Fibroblast of lung (primary cell): ENCODE results near the gene S1PR1.

ENCODE experiments used
- EZH2 ChIP-seq: IDR thresholded peaks from 2 replicates; pipeline ENCODE4 v1.5.1; 2012; ENCODE audit warnings: low read length, control low read depth, mild to moderate bottlenecking; ENCODE audit errors: missing control alignments
- TF ChIP-seq, protein P1 (sequence below), 2 donors: IDR thresholded peaks in 1 of 2; conservative IDR thresholded peaks in 1 of 2; 1 replicate in 1 of 2; 2 replicates in 1 of 2; pipeline ENCODE4 v1.5.1; 2011 to 2012; ENCODE audit warnings: low read length in 2 of 2, control low read depth in 1 of 2, inconsistent platforms in 1 of 2, low read depth in 1 of 2, mild to moderate bottlenecking in 1 of 2

- TF ChIP-seq, protein P1, sequence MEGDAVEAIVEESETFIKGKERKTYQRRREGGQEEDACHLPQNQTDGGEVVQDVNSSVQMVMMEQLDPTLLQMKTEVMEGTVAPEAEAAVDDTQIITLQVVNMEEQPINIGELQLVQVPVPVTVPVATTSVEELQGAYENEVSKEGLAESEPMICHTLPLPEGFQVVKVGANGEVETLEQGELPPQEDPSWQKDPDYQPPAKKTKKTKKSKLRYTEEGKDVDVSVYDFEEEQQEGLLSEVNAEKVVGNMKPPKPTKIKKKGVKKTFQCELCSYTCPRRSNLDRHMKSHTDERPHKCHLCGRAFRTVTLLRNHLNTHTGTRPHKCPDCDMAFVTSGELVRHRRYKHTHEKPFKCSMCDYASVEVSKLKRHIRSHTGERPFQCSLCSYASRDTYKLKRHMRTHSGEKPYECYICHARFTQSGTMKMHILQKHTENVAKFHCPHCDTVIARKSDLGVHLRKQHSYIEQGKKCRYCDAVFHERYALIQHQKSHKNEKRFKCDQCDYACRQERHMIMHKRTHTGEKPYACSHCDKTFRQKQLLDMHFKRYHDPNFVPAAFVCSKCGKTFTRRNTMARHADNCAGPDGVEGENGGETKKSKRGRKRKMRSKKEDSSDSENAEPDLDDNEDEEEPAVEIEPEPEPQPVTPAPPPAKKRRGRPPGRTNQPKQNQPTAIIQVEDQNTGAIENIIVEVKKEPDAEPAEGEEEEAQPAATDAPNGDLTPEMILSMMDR (conservative IDR thresholded peaks at IDR 0.05 in 1 of 2, IDR thresholded peaks at IDR 0.05 in 1 of 2; ENCODE audit: low read depth in 1 of 2, low read length in 2 of 2), result no peak
- TF ChIP-seq EZH2, result no peak
Observed at GRCh38 chr1:101241485-101242225, 4.8 kb downstream of the S1PR1 start.
